ENCODE results near the gene DEPDC5. TPM values are rescaled to one million over a fixed set of nuclear protein-coding genes. Genes with fewer than 3 reads are reported as not detected.

Gene DEPDC5
- total RNA-seq, 1 experiment from 2014 or later = 13.3 TPM

GRCh38 chr22:31853736-31854495, 100.1 kb downstream of the DEPDC5 start:
- Mint-ChIP-seq H3K9me3 (ENCODE audit: unreplicated experiment) (no peaks in the 10 kb centered on the region), H3K4me1 (ENCODE audit: insufficient read depth, unreplicated experiment) (no peaks in the 10 kb centered on the region), H3K36me3 (ENCODE audit: insufficient read depth, unreplicated experiment) (peaks cover 28% of the 10 kb centered on the region), H3K4me3 (ENCODE audit: unreplicated experiment) (no peak overlapping the region), H3K27me3 (ENCODE audit: insufficient read depth, unreplicated experiment) (no peaks in the 10 kb centered on the region), H3K27ac (ENCODE audit: low read depth, unreplicated experiment) (no peak overlapping the region)
- no peak for TF ChIP-seq CTCF (IDR thresholded peaks at IDR 0.05; ENCODE audit: unreplicated experiment)
- DNase-seq (ENCODE audit: unreplicated experiment) = no peak
- ChIA-PET CTCF (interaction anchor here (0.6 to 0.8 kb wide), 3 partner anchors 16 to 116 kb away, joined by 3 read pairs; no protein-coding TSS in a partner anchor), POLR2A (no interaction called here)
- BruUV-seq (replicated peaks) = no TSS peak
- intact Hi-C loops (cut with micrococcal nuclease) = no loop called here

- POLR2A ChIA-PET = no interaction called here
- no peak for DNase-seq (ENCODE audit: unreplicated experiment)
- TF ChIP-seq CTCF (IDR thresholded peaks at IDR 0.05; ENCODE audit: unreplicated experiment) = no peak
- CTCF ChIA-PET = interaction anchor here (0.6 to 2.8 kb wide), 6 partner anchors 13 to 222 kb away, joined by 3 to 11 read pairs (median 3); no protein-coding TSS in a partner anchor
- no peaks in the 10 kb centered on the region for H3K4me1 Mint-ChIP-seq (ENCODE audit: insufficient read depth, unreplicated experiment)
- no TSS peak for BruUV-seq (replicated peaks)
- no peaks in the 10 kb centered on the region for H3K27me3 Mint-ChIP-seq (ENCODE audit: insufficient read depth, unreplicated experiment)
- intact Hi-C loops (cut with micrococcal nuclease) = no loop called here
- H3K9me3 Mint-ChIP-seq (ENCODE audit: unreplicated experiment) = no peaks in the 10 kb centered on the region
- H3K27ac Mint-ChIP-seq (ENCODE audit: low read depth, unreplicated experiment) = no peak overlapping the region
- H3K36me3 Mint-ChIP-seq (ENCODE audit: insufficient read depth, unreplicated experiment) = peaks cover 31% of the 10 kb centered on the region
- no peak overlapping the region for H3K4me3 Mint-ChIP-seq (ENCODE audit: unreplicated experiment)
Observed at GRCh38 chr22:31857247-31857646, 103.4 kb downstream of the DEPDC5 start.

- H3K27me3 Mint-ChIP-seq (ENCODE audit: insufficient read depth, unreplicated experiment) = no peaks in the 10 kb centered on the region
- no peak for DNase-seq (ENCODE audit: unreplicated experiment)
- no peaks in the 10 kb centered on the region for H3K9me3 Mint-ChIP-seq (ENCODE audit: unreplicated experiment)
- peaks cover 14% of the 10 kb centered on the region for H3K36me3 Mint-ChIP-seq (ENCODE audit: insufficient read depth, unreplicated experiment)
- intact Hi-C loops (cut with micrococcal nuclease) = no loop called here
- TF ChIP-seq CTCF (IDR thresholded peaks at IDR 0.05; ENCODE audit: unreplicated experiment) = no peak
- ChIA-PET CTCF (interaction anchor here (0.6 to 1.6 kb wide), 2 partner anchors 10 to 220 kb away, joined by 4 to 5 read pairs; no protein-coding TSS in a partner anchor), POLR2A (interaction anchor here (1.0 kb wide), 1 partner anchor 32 kb away, joined by 3 read pairs; no protein-coding TSS in a partner anchor)
- no peak overlapping the region for H3K4me3 Mint-ChIP-seq (ENCODE audit: unreplicated experiment)
- no peaks in the 10 kb centered on the region for H3K4me1 Mint-ChIP-seq (ENCODE audit: insufficient read depth, unreplicated experiment)
- H3K27ac Mint-ChIP-seq (ENCODE audit: low read depth, unreplicated experiment) = no peak overlapping the region
- no TSS peak for BruUV-seq (replicated peaks)
Observed at GRCh38 chr22:31861226-31861840, 107.5 kb downstream of the DEPDC5 start.

GRCh38 chr22:31866918-31867317, 113.1 kb downstream of the DEPDC5 start:
- BruUV-seq (replicated peaks) = no TSS peak
- DNase-seq (ENCODE audit: unreplicated experiment) = no peak
- intact Hi-C loops (cut with micrococcal nuclease) = no loop called here
- Mint-ChIP-seq H3K36me3 (ENCODE audit: insufficient read depth, unreplicated experiment) (peaks cover 18% of the 10 kb centered on the region), H3K27me3 (ENCODE audit: insufficient read depth, unreplicated experiment) (no peaks in the 10 kb centered on the region), H3K4me1 (ENCODE audit: insufficient read depth, unreplicated experiment) (peaks cover 16% of the 10 kb centered on the region), H3K9me3 (ENCODE audit: unreplicated experiment) (no peaks in the 10 kb centered on the region), H3K27ac (ENCODE audit: low read depth, unreplicated experiment) (no peak overlapping the region), H3K4me3 (ENCODE audit: unreplicated experiment) (no peak overlapping the region)
- TF ChIP-seq CTCF (IDR thresholded peaks at IDR 0.05; ENCODE audit: unreplicated experiment) = no peak
- POLR2A ChIA-PET = interaction anchor here (0.7 kb wide), 1 partner anchor 15 kb away, joined by 4 read pairs; no protein-coding TSS in a partner anchor
- CTCF ChIA-PET = interaction anchor here (0.6 kb wide), 1 partner anchor 16 kb away, joined by 3 read pairs; no protein-coding TSS in a partner anchor

All from MCF 10A (cell line).